H1 (cell line): ENCODE results near the gene PHEX. TPM values are rescaled to one million over a fixed set of nuclear protein-coding genes. Genes with fewer than 3 reads are reported as not detected.

Experiments
- CTCF ChIA-PET: fragments of 300-600 bp; sonication (Branson Sonifier 250); formaldehyde crosslinking; loops from one replicate; lab custom pipeline; 2021; ENCODE audit not compliant: partially characterized antibody; lab: Charles Lee
- POLR2A ChIA-PET: fragments of 300-600 bp; sonication (Branson Sonifier 250); formaldehyde crosslinking; loops from one replicate; lab custom pipeline; 2021; ENCODE audit warnings: inconsistent platforms; ENCODE audit not compliant: partially characterized antibody; lab: Charles Lee
- DNase-seq, 2 experiments: peaks; one replicate each; pipeline versions ENCODE4 v3.0.0 to v3.0.0-alpha.2; 2010 to 2022; ENCODE audit warnings: low spot score in 2 of 2, low read depth in 1 of 2, mixed read lengths in 1 of 2
- FAIRE-seq: peaks from 2 replicates; lab custom pipeline; 2011; peaks lifted over from hg19 to GRCh38; lab: Jason Lieb, UNC
- H2AFZ ChIP-seq: 2 replicates; pipeline ENCODE4 v1.8.1; 2012; ENCODE audit warnings: low read length, inconsistent platforms
- H2AK5ac ChIP-seq: 2 replicates; pipeline ENCODE4 v1.6.1; 2013; ENCODE audit warnings: low read depth, low read length
- H2BK120ac ChIP-seq: replicated peaks from 2 replicates; pipeline ENCODE3; 2013; ENCODE audit warnings: low read depth, low read length, inconsistent platforms
- H2BK12ac ChIP-seq: 2 replicates; pipeline ENCODE4 v1.6.1; 2013; ENCODE audit warnings: low read depth, low read length
- H2BK15ac ChIP-seq: 2 replicates; pipeline ENCODE4 v1.6.1; 2013; ENCODE audit warnings: low read length
- H2BK20ac ChIP-seq: 2 replicates; pipeline ENCODE4 v1.6.1; 2013; ENCODE audit warnings: low read length
- H2BK5ac ChIP-seq: 2 replicates; pipeline ENCODE4 v1.6.1; 2013; ENCODE audit warnings: low read depth, low read length
- H3K14ac ChIP-seq: 2 replicates; pipeline ENCODE4 v1.6.1; 2013; ENCODE audit warnings: inconsistent platforms; ENCODE audit not compliant: insufficient read length
- H3K18ac ChIP-seq: 2 replicates; pipeline ENCODE4 v1.6.1; 2013; ENCODE audit warnings: low read length; ENCODE audit errors: extremely low read depth
- H3K23ac ChIP-seq: 2 replicates; pipeline ENCODE4 v1.6.1; 2013; ENCODE audit warnings: inconsistent platforms; ENCODE audit not compliant: insufficient read length
- H3K23me2 ChIP-seq: 2 replicates; pipeline ENCODE4 v1.6.1; 2013; ENCODE audit warnings: low read depth, low read length
- H3K27ac ChIP-seq: 2 replicates; pipeline ENCODE4 v1.6.1; 2011; ENCODE audit warnings: low read depth, low read length, inconsistent platforms
- H3K27me3 ChIP-seq, 4 experiments: replicated peaks in 1 of 4; 1 replicate in 1 of 4; 2 replicates in 3 of 4; pipeline versions ENCODE4 v1.6.1 to v1.8.1; 2011 to 2013; ENCODE audit warnings: low read length in 3 of 4, mild to moderate bottlenecking in 3 of 4, inconsistent platforms in 2 of 4, mixed read lengths in 2 of 4, moderate library complexity in 1 of 4; ENCODE audit not compliant: control insufficient read depth in 3 of 4, insufficient read depth in 3 of 4; ENCODE audit errors: extremely low read depth in 1 of 4
- H3K36me3 ChIP-seq, 4 experiments: 2 replicates each; pipeline versions ENCODE4 v1.6.1 to v1.8.1; 2011 to 2013; ENCODE audit warnings: mild to moderate bottlenecking in 4 of 4, low read length in 3 of 4, moderate library complexity in 2 of 4, control low read depth in 1 of 4, inconsistent platforms in 1 of 4; ENCODE audit not compliant: insufficient read depth in 4 of 4, control insufficient read depth in 2 of 4
- H3K4ac ChIP-seq: replicated peaks from 2 replicates; pipeline ENCODE3; 2013; ENCODE audit warnings: low read length, low read depth, mixed read lengths, inconsistent platforms; ENCODE audit not compliant: insufficient read length
- H3K4me1 ChIP-seq, 4 experiments: replicated peaks in 1 of 4; 1 replicate in 1 of 4; 2 replicates in 3 of 4; pipeline versions ENCODE4 v1.6.1 to v1.8.1; 2011 to 2013; ENCODE audit warnings: low read length in 3 of 4, inconsistent platforms in 2 of 4, mixed read lengths in 1 of 4; ENCODE audit not compliant: insufficient read depth in 4 of 4, control insufficient read depth in 3 of 4
- H3K4me2 ChIP-seq, 2 experiments: 2 replicates each; pipeline versions ENCODE4 v1.6.1 to v1.8.1; 2011 to 2013; ENCODE audit warnings: low read depth in 2 of 2, low read length in 2 of 2, control low read depth in 1 of 2, inconsistent platforms in 1 of 2, mild to moderate bottlenecking in 1 of 2; ENCODE audit not compliant: insufficient read depth in 1 of 2
- H3K4me3 ChIP-seq, 4 experiments: fragments of 200-600, 300-600 bp in 1 of 4; sonication (generic), shearing (Covaris generic), sonication (Bioruptor Twin) in 1 of 4; 2 replicates each; pipeline versions ENCODE4 v1.5.1 to v1.8.1; 2011 to 2016; ENCODE audit warnings: low read length in 4 of 4, low read depth in 3 of 4, control low read depth in 2 of 4, inconsistent platforms in 2 of 4, mild to moderate bottlenecking in 2 of 4, mixed read lengths in 1 of 4, moderate library complexity in 1 of 4; ENCODE audit not compliant: insufficient read depth in 2 of 4; ENCODE audit errors: extremely low read depth in 1 of 4
- H3K56ac ChIP-seq: replicated peaks from 2 replicates; pipeline ENCODE3; 2013; ENCODE audit warnings: low read depth, mild to moderate bottlenecking, mixed read lengths, low read length, inconsistent platforms; ENCODE audit not compliant: insufficient read length
- H3K79me1 ChIP-seq: 2 replicates; pipeline ENCODE4 v1.6.1; 2013; ENCODE audit warnings: low read depth, low read length, control low read depth
- H3K79me2 ChIP-seq, 2 experiments: 2 replicates each; pipeline versions ENCODE4 v1.6.1 to v1.8.1; 2012 to 2013; ENCODE audit warnings: low read length in 2 of 2, mild to moderate bottlenecking in 2 of 2, inconsistent platforms in 1 of 2; ENCODE audit not compliant: insufficient read depth in 2 of 2, control insufficient read depth in 1 of 2
- H3K9ac ChIP-seq, 4 experiments: replicated peaks in 1 of 4; 1 replicate in 1 of 4; 2 replicates in 3 of 4; pipeline versions ENCODE4 v1.6.1 to v1.8.1; 2011 to 2013; ENCODE audit warnings: low read depth in 3 of 4, low read length in 3 of 4, control low read depth in 2 of 4, mild to moderate bottlenecking in 2 of 4, moderate library complexity in 2 of 4, inconsistent platforms in 1 of 4; ENCODE audit errors: extremely low read depth in 1 of 4
- H3K9me3 ChIP-seq, 2 experiments: 2 replicates each; pipeline versions ENCODE4 v1.6.1 to v1.8.1; 2012 to 2013; ENCODE audit warnings: mild to moderate bottlenecking in 2 of 2, moderate library complexity in 2 of 2, control low read depth in 1 of 2, inconsistent platforms in 1 of 2, low read depth in 1 of 2, low read length in 1 of 2, mixed read lengths in 1 of 2; ENCODE audit not compliant: insufficient read depth in 2 of 2
- H4K20me1 ChIP-seq, 2 experiments: replicated peaks in 1 of 2; 2 replicates each; pipeline versions ENCODE3 to v1.8.1; 2011 to 2013; ENCODE audit warnings: inconsistent platforms in 2 of 2, low read length in 2 of 2, mild to moderate bottlenecking in 1 of 2; ENCODE audit not compliant: insufficient read depth in 2 of 2, control insufficient read depth in 1 of 2
- H4K5ac ChIP-seq: 2 replicates; pipeline ENCODE4 v1.6.1; 2013; ENCODE audit warnings: low read length, low read depth, mixed read lengths, inconsistent platforms; ENCODE audit not compliant: insufficient read length
- H4K8ac ChIP-seq: 2 replicates; pipeline ENCODE4 v1.8.0; 2013; ENCODE audit warnings: mild to moderate bottlenecking, moderate library complexity, low read length, inconsistent platforms; ENCODE audit not compliant: insufficient read depth; ENCODE audit errors: extremely low read depth
- H4K91ac ChIP-seq: replicated peaks from 2 replicates; pipeline ENCODE3; 2013; ENCODE audit warnings: low read length, mixed read lengths, inconsistent platforms; ENCODE audit not compliant: insufficient read length
- ATF3 ChIP-seq: IDR thresholded peaks from 2 replicates; pipeline ENCODE4 v1.6.1; 2011; ENCODE audit warnings: low read depth, mild to moderate bottlenecking, low read length; ENCODE audit not compliant: insufficient read depth
- BCL11A ChIP-seq, 2 experiments: IDR thresholded peaks; one replicate each; pipeline ENCODE4 v1.6.1; 2011; ENCODE audit warnings: low read depth in 2 of 2, low read length in 2 of 2, mild to moderate bottlenecking in 2 of 2
- E2F6 ChIP-seq: IDR thresholded peaks from 2 replicates; pipeline ENCODE4 v1.6.1; 2012; ENCODE audit warnings: inconsistent platforms
- HDAC2 ChIP-seq, 2 experiments: fragments of 300-600 bp in 1 of 2; sonication (generic) in 1 of 2; IDR thresholded peaks; 2 replicates each; pipeline ENCODE4 v1.6.1; 2011 to 2012; ENCODE audit warnings: low read depth in 2 of 2, low read length in 2 of 2, mild to moderate bottlenecking in 2 of 2, moderate library complexity in 2 of 2, borderline replicate concordance in 1 of 2, inconsistent platforms in 1 of 2
- HDAC6 ChIP-seq: IDR thresholded peaks from one replicate; pipeline ENCODE4 v1.7.1; 2012; ENCODE audit warnings: low read depth, mild to moderate bottlenecking, inconsistent platforms, low read length, moderate library complexity
- MAX ChIP-seq: IDR thresholded peaks from 2 replicates; pipeline ENCODE4 v1.6.1; 2012; ENCODE audit warnings: inconsistent platforms
- NRF1 ChIP-seq: IDR thresholded peaks from 2 replicates; pipeline ENCODE4 v1.6.1; 2011; ENCODE audit warnings: mild to moderate bottlenecking, low read depth, low read length, improper control_type of control experiment
- RBBP5 ChIP-seq: IDR thresholded peaks from 2 replicates; pipeline ENCODE4 v1.7.1; 2012; ENCODE audit warnings: low read depth, mild to moderate bottlenecking, inconsistent platforms, low read length, moderate library complexity, borderline replicate concordance
- SAP30 ChIP-seq: fragments of 300-600 bp; sonication (generic); IDR thresholded peaks from 2 replicates; pipeline ENCODE4 v1.7.1; 2012; ENCODE audit warnings: low read length, moderate library complexity, mild to moderate bottlenecking, inconsistent platforms; ENCODE audit not compliant: insufficient read depth, insufficient replicate concordance
- SRF ChIP-seq: IDR thresholded peaks from 2 replicates; pipeline ENCODE4 v1.6.1; 2011; ENCODE audit warnings: mild to moderate bottlenecking, low read depth, low read length, moderate library complexity
- TAF1 ChIP-seq: IDR thresholded peaks from 2 replicates; pipeline ENCODE4 v1.6.1; 2011; ENCODE audit warnings: mild to moderate bottlenecking, low read depth, low read length
- ZNF274 ChIP-seq: IDR thresholded peaks from 2 replicates; pipeline ENCODE4 v1.7.0; 2012; ENCODE audit warnings: low read length, borderline replicate concordance; ENCODE audit errors: extremely low read depth
- WGBS, 2 experiments: shearing (Covaris generic) in 1 of 2; methylation state at CpG; one replicate each; pipeline versions ENCODE4 v1.1.6 to v1.1.7; 2013 to 2015; ENCODE audit warnings: low lambda C conversion rate in 2 of 2, mixed read lengths in 2 of 2, inconsistent platforms in 1 of 2, low coverage in 1 of 2, missing lambda C conversion rate in 1 of 2; ENCODE audit not compliant: insufficient replicate concordance in 2 of 2, insufficient coverage in 1 of 2, insufficient read length in 1 of 2; ENCODE audit errors: extremely low coverage in 1 of 2, missing lambda C conversion rate in 1 of 2; 5-methylcytosine and 5-hydroxymethylcytosine counted together
- polyA plus RNA-seq, 7 experiments: library from polyadenylated mRNA; depleted of rRNA in 3 of 7; stranded (reverse) in 5 of 7; unstranded in 2 of 7; fragments of >200 nt in 5 of 7; fragments of 200-250 nt in 2 of 7; gene quantifications; 1 replicate in 5 of 7; 2 replicates in 1 of 7; 4 replicates in 1 of 7; pipeline versions ENCODE4 v1.2.1 to v1.2.3, GENCODE V29; 2011 to 2013; ENCODE audit warnings: missing spikeins in 2 of 7, mixed read lengths in 2 of 7
- total RNA-seq: library from RNA; stranded (reverse); fragmentation: NEBNext Ultra II Directional; extraction: Animal tissue kit (Norgen Biotek cat#: 25700); gene quantifications from 2 replicates; pipeline ENCODE4 v1.2.1, GENCODE V29; 2021

PHEX gene
- total and polyA plus RNA-seq, 2 of the 8 experiments (the other 6 are each of a cell fraction or from before 2014, with no cell fraction given): 0.03 to 0.11 TPM

- FAIRE-seq (peak; percentile 19), DNase-seq (no peak)
- Histone ChIP-seq H3K56ac (no peak overlapping the region), H3K4ac (no peak overlapping the region), H2AFZ (no peak overlapping the region), H2AK5ac (no peak overlapping the region), H3K79me2 (no peaks in the 10 kb centered on the region), H3K79me1 (no peaks in the 10 kb centered on the region), H4K8ac (no peak overlapping the region), H2BK12ac (no peak overlapping the region), H3K23ac (no peak overlapping the region), H3K27me3 (no peaks in the 10 kb centered on the region), H2BK120ac (no peak overlapping the region), H4K5ac (no peak overlapping the region), H3K4me1 (peaks cover 0 to 3% (median 0%) of the 10 kb centered on the region in 4 experiments; a peak in 1 of 7 replicates), H2BK5ac (no peak overlapping the region), H2BK20ac (no peak overlapping the region), H3K18ac (no peak overlapping the region), H3K4me3 (no peak overlapping the region), H3K9me3 (no peaks in the 10 kb centered on the region), H2BK15ac (no peak overlapping the region), H3K36me3 (no peaks in the 10 kb centered on the region), H3K27ac (no peak overlapping the region), H3K23me2 (no peaks in the 10 kb centered on the region), H3K4me2 (no peak overlapping the region), H4K91ac (no peak overlapping the region), H3K14ac (no peak overlapping the region), H4K20me1 (no peaks in the 10 kb centered on the region), H3K9ac (no peak overlapping the region)
- ChIA-PET CTCF (interaction anchor here (2.1 kb wide), 1 partner anchor 93 kb away, joined by 6 read pairs; no protein-coding TSS in a partner anchor), POLR2A (no interaction called here)
- WGBS, 2 experiments: 73% methylated on average over 2 of the region's 2 CpGs; no CpG with 5 or more reads in 1 of the 2 experiments
- no peak for TF ChIP-seq MAX
- TF ChIP-seq HDAC2 (IDR thresholded peaks at IDR 0.05; ENCODE audit: borderline replicate concordance in 1 of 2, low read depth in 2 of 2, low read length in 2 of 2): no peak
- no peak for TF ChIP-seq E2F6
- no peak for TF ChIP-seq ZNF274
- TF ChIP-seq HDAC6: no peak
- no peak for TF ChIP-seq BCL11A (IDR thresholded peaks at IDR 0.05; ENCODE audit: low read depth in 2 of 2, low read length in 2 of 2)
- TF ChIP-seq SAP30: no peak
- no peak for TF ChIP-seq RBBP5
- no peak for TF ChIP-seq SRF
- TF ChIP-seq ATF3: no peak
- no peak for TF ChIP-seq NRF1
- TF ChIP-seq TAF1: no peak
These were observed 46.0 kb downstream of the PHEX start for GRCh38 chrX:22078117-22078516.
